Breast epithelium (tissue), 4 donors: ENCODE measurements around the gene CTNNBL1. TPM values are rescaled to one million over a fixed set of nuclear protein-coding genes. Genes with fewer than 3 reads are reported as not detected.
"Not testable (repeated sequence)": the region's sequence is repeated elsewhere in the genome, so short reads cannot be mapped to it uniquely, and the experiment has no call there.

Experiments
- DNase-seq, 2 donors: peaks; one replicate each; pipeline ENCODE4 v3.0.0-alpha.2; 2019; ENCODE audit warnings: low spot score in 2 of 2
- H3K27ac ChIP-seq, 2 donors: fragments of 200-600 bp; sonication (generic) in 1 of 2; one replicate each; pipeline ENCODE4 v1.5.1; 2016 to 2019; ENCODE audit warnings: mild to moderate bottlenecking in 1 of 2
- H3K27me3 ChIP-seq, 2 donors: fragments of 200-600 bp; sonication (generic) in 1 of 2; one replicate each; pipeline versions ENCODE4 v1.5.1 to v1.6.0; 2017 to 2019; ENCODE audit warnings: control low read depth in 1 of 2, mild to moderate bottlenecking in 1 of 2
- H3K36me3 ChIP-seq: fragments of 200-600 bp; one replicate; pipeline ENCODE4 v1.5.1; 2019
- H3K4me1 ChIP-seq, 2 donors: fragments of 200-600 bp; sonication (generic); one replicate each; pipeline ENCODE4 v1.5.1; 2016 to 2019; ENCODE audit warnings: control low read depth in 1 of 2
- H3K4me3 ChIP-seq, 3 donors: fragments of 200-600 bp; sonication (generic); 1 replicate in 2 of 3; 2 replicates in 1 of 3; pipeline ENCODE4 v1.5.1; 2016 to 2019; ENCODE audit warnings: mild to moderate bottlenecking in 3 of 3, moderate library complexity in 2 of 3
- H3K9me3 ChIP-seq, 2 donors: fragments of 200-600 bp; sonication (generic) in 1 of 2; one replicate each; pipeline ENCODE4 v1.5.1; 2016 to 2019; ENCODE audit warnings: control low read depth in 1 of 2
- CTCF ChIP-seq, 3 donors: fragments of 450-650 bp; IDR thresholded peaks; one replicate each; pipeline ENCODE4 v1.5.1; 2016 to 2017; ENCODE audit warnings: antibody characterized with exemption in 3 of 3, mild to moderate bottlenecking in 3 of 3, moderate library complexity in 3 of 3
- POLR2A ChIP-seq: fragments of 450-650 bp; IDR thresholded peaks from one replicate; pipeline ENCODE4 v1.6.1; 2016; ENCODE audit warnings: antibody characterized with exemption, mild to moderate bottlenecking, moderate library complexity
- POLR2AphosphoS5 ChIP-seq, 3 donors: sonication (generic); formaldehyde crosslinking; IDR thresholded peaks; one replicate each; pipeline ENCODE4 v1.6.1; 2017; ENCODE audit warnings: antibody characterized with exemption in 3 of 3
- intact Hi-C: fragments of 100-400 bp; cut with DNase I; formaldehyde crosslinking; loops from one replicate; pipeline ENCODE4 v1.15.1; 2023; ENCODE audit warnings: low total_unique reads
- total RNA-seq, 3 donors: library from RNA; depleted of rRNA; stranded (reverse); fragments of >200 nt; gene quantifications; one replicate each; pipeline ENCODE4 v1.1.0, GENCODE V29; 2016

The CTNNBL1 gene
- total RNA-seq, 3 donors from 2014 or later = 32.2 to 37.0 (median 32.4) TPM

- Histone ChIP-seq H3K4me3 (no peak overlapping the region), H3K36me3 (no peaks in the 10 kb centered on the region), H3K27ac (no peak overlapping the region), H3K27me3 (peaks cover 0 to 15% of the 10 kb centered on the region in 2 donors), H3K4me1 (no peaks in the 10 kb centered on the region), H3K9me3 (no peaks in the 10 kb centered on the region)
- DNase-seq = no peak
- TF ChIP-seq CTCF (IDR thresholded peaks at IDR 0.05) (no peak), POLR2AphosphoS5 (IDR thresholded peaks at IDR 0.05) (no peak), POLR2A (no peak)
- intact Hi-C loops = no loop called here
Measured at GRCh38 chr20:37677969-37678861, 15.6 kb upstream of the CTNNBL1 start.

- intact Hi-C loops, DNase-seq, H3K4me3 ChIP-seq, H3K9me3 ChIP-seq, H3K27ac ChIP-seq, H3K4me1 ChIP-seq, H3K36me3 ChIP-seq: not testable (repeated sequence)
- H3K27me3 ChIP-seq = peaks cover 0 to 15% of the 10 kb centered on the region in 2 donors
Measured at GRCh38 chr20:37679751-37680150, 14.1 kb upstream of the CTNNBL1 start.

DNA sequence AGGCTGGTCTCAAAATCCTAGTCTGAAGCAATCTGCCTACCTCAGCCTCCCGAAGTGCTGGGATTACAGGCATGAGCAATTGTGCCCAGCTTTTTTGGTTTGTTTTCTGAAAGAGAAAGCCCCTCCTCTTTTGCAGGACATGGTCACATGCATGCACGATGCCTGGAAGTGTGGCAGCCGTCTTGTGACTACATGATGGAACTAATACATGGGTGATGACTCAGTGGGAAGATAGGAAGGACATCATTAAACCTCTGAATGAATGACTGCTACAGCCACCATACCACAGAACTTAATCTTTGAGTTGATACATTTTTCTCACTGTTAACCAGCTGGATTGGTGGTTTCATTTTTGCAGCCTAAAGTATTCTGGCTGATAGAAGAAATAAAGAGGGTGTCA is 13.4 kb upstream of the CTNNBL1 start:
- intact Hi-C loops = no loop called here
- Histone ChIP-seq H3K27me3 (peaks cover 0 to 15% of the 10 kb centered on the region in 2 donors), H3K4me3 (no peak overlapping the region), H3K4me1 (no peaks in the 10 kb centered on the region), H3K9me3 (no peaks in the 10 kb centered on the region), H3K27ac (no peak overlapping the region), H3K36me3 (no peaks in the 10 kb centered on the region)
- TF ChIP-seq POLR2A = no peak
- TF ChIP-seq CTCF (IDR thresholded peaks at IDR 0.05) = no peak
- no peak for TF ChIP-seq POLR2AphosphoS5 (IDR thresholded peaks at IDR 0.05)
- DNase-seq = no peak

DNA sequence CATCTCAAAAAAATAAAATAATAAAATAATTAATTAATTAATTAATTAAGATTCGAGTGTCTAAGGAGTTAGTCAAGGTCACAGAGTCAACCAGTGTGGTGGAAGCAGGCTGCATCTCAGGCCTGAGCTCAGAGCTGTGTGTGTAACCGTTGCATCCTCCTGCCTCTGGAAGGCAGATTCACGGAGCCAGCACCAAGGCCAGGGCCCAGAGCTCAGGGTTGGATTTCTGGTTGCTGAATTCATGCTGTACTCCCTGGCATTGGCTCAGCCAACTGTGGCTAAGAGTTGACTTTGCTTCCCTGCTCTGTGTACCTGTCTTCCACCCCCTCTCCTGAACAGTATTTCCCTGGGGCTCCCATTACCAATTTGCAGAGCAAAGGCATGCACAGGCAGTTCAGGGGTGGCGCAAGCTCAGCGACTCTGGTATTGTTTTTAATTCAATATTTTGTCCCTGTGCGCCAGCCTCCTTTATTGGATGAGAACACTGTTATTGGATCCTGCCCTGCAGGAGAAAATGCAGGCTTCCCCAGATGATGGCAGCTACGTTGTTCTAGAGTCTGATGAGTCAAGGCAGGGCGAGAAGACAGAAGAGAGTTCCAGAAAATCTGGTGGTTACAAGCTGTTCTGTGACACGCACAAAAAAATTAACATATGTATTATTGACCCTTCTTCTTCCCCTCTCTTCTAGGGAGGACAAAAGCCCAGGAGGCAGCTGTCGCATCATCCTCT is 12.3 kb upstream of the CTNNBL1 start:
- Histone ChIP-seq H3K27ac (no peak overlapping the region), H3K27me3 (peaks cover 0 to 15% of the 10 kb centered on the region in 2 donors), H3K36me3 (no peaks in the 10 kb centered on the region), H3K9me3 (no peaks in the 10 kb centered on the region), H3K4me3 (no peak overlapping the region), H3K4me1 (no peaks in the 10 kb centered on the region)
- no peak for DNase-seq
- TF ChIP-seq POLR2AphosphoS5 (IDR thresholded peaks at IDR 0.05) (no peak), POLR2A (no peak), CTCF (IDR thresholded peaks at IDR 0.05) (no peak)
- intact Hi-C loops = no loop called here

DNA sequence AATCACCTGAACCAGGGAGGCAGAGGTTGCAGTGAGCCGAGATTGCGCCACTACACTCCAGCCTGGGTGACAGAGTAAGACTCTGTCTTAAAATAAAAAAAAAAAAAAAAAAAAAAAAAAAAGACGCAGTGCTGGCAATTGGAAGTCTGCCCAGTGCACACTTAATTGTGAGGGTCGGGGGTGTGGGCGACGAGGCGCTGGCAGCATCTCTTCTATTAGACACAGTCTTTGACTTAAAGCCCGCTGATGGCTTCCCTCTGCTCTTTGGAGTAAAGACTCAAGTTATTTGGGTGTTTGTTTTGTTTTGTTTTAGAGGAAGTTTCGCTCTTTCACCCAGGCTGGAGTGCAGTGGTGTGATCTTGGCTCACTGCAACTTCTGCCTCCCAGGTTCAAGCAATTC is 10.7 kb upstream of the CTNNBL1 start:
- H3K4me3 ChIP-seq, H3K4me1 ChIP-seq, DNase-seq, H3K27ac ChIP-seq, H3K36me3 ChIP-seq, intact Hi-C loops, H3K9me3 ChIP-seq: not testable (repeated sequence)
- peaks cover 0 to 11% of the 10 kb centered on the region in 2 donors for H3K27me3 ChIP-seq
